IMR-90 (cell line): ENCODE measurements around the gene ANGPT4. TPM values are rescaled to one million over a fixed set of nuclear protein-coding genes. Genes with fewer than 3 reads are reported as not detected.

ENCODE experiments used
- CEBPB ChIP-seq: IDR thresholded peaks from 2 replicates; pipeline ENCODE4 v1.6.1; 2012; ENCODE audit warnings: low read depth, low read length, improper control_type of control experiment
- FOS ChIP-seq: fragments of 150-350 bp; IDR thresholded peaks from 2 replicates; pipeline ENCODE4 v1.6.1; 2016; ENCODE audit warnings: low read depth, low read length
- polyA plus RNA-seq, 3 experiments: library from polyadenylated mRNA; depleted of rRNA; stranded (reverse); fragments of >200 nt; gene quantifications; 2 replicates each; pipeline ENCODE4 v1.2.3, GENCODE V29; 2012; ENCODE audit warnings: low replicate concordance in 1 of 3
- total RNA-seq: library from RNA; depleted of rRNA; stranded (reverse); fragments of >200 nt; gene quantifications from 2 replicates; pipeline ENCODE4 v1.2.3, GENCODE V29; 2012
- TF ChIP-seq, protein P1 (sequence below): fragments of 150-350 bp; IDR thresholded peaks from 2 replicates; pipeline ENCODE4 v1.6.1; 2017; ENCODE audit warnings: mild to moderate bottlenecking, antibody characterized with exemption, low read length, low read depth

Gene ANGPT4
- total and polyA plus RNA-seq, 2 of the 4 experiments (the other 2 are of a cell fraction): not detected

DNA sequence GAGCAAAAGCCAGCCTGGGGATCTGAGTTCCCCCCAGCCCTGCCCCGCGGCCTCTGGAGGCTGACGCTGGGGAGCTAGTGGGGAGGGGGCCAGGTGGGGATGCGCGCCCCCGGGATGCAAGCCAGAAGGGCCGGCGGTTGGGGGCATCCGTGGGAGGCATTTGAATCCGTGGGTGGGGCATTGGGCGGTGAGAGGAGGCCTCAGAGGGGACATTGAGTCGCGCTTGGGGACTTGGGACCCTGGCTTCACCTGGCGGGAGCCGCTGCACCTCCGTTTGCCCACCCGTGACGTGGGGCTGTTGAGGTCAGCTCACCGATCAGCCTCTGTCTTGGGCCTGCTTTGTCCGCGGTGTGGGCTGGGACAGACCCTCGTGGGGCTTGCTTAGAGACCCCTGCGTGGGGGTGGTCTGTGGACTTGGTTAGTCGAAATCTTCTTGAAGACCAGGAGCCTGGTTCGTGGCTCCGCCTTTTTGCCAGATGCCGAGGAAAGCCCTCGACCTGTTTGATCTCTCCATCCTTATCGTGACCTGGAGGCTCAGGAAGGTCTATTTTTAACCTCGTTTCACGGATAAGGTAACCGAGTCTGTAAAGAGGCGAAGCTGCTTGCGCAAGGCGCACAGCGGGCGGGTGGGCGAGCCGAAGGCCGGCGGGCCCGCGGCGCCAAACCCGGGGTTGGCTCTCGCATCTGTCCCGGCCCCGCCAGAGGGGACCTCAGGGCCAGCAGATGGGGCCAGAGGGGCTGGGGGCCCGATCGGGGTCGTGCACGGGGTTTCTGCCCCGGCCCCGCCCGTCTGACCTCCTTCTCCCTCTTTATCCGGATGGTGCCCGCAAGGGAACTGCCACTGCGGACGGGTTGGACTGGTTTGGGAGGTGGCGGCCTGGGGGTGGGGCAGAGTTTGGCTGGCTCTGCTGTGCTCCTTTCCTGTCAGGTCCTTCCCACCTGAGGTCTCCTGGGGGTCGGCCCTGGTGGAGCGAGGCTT, 74.3 kb downstream of the ANGPT4 start (continued):
- TF ChIP-seq, protein P1, sequence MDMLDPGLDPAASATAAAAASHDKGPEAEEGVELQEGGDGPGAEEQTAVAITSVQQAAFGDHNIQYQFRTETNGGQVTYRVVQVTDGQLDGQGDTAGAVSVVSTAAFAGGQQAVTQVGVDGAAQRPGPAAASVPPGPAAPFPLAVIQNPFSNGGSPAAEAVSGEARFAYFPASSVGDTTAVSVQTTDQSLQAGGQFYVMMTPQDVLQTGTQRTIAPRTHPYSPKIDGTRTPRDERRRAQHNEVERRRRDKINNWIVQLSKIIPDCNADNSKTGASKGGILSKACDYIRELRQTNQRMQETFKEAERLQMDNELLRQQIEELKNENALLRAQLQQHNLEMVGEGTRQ: no peak
- TF ChIP-seq FOS (no peak), CEBPB (no peak)
